Omental fat pad (tissue), 4 donors: Measurements from ENCODE around the gene SYTL3. TPM values are rescaled to one million over a fixed set of nuclear protein-coding genes. Genes with fewer than 3 reads are reported as not detected.

Experiments used
- ATAC-seq: fragments of 150-250 bp; one replicate; pipeline ENCODE4 v1.9.1; 2016; ENCODE audit warnings: mild to moderate bottlenecking, moderate library complexity; ENCODE audit not compliant: low FRiP score
- DNase-seq: peaks from one replicate; pipeline ENCODE4 v3.0.0-alpha.2; 2019; ENCODE audit warnings: low spot score
- CTCF ChIP-seq, 3 donors: fragments of 450-650 bp; IDR thresholded peaks; one replicate each; pipeline ENCODE4 v1.5.1; 2016 to 2017; ENCODE audit warnings: antibody characterized with exemption in 3 of 3, mild to moderate bottlenecking in 3 of 3, moderate library complexity in 2 of 3
- total RNA-seq, 4 donors: library from RNA; depleted of rRNA; stranded (reverse); fragments of >200 nt; gene quantifications; one replicate each; pipeline ENCODE4 v1.1.0, GENCODE V29; 2016

The SYTL3 gene
- total RNA-seq, 4 donors from 2014 or later = 5.3 to 16.3 (median 6.8) TPM

GRCh38 chr6:158722176-158722729 is 72.4 kb downstream of the SYTL3 start:
- no peak for ATAC-seq
- DNase-seq = no peak
- TF ChIP-seq CTCF (IDR thresholded peaks at IDR 0.05) = no peak

GRCh38 chr6:158725704-158726103 is 75.8 kb downstream of the SYTL3 start:
- DNase-seq = no peak
- no peak for TF ChIP-seq CTCF (IDR thresholded peaks at IDR 0.05)
- no peak for ATAC-seq

GRCh38 chr6:158729906-158730540 is 80.2 kb downstream of the SYTL3 start:
- DNase-seq (no peak), ATAC-seq (no peak)
- no peak for TF ChIP-seq CTCF (IDR thresholded peaks at IDR 0.05)

- no peak for TF ChIP-seq CTCF (IDR thresholded peaks at IDR 0.05)
- DNase-seq (no peak), ATAC-seq (no peak)
Measured at GRCh38 chr6:158730541-158730907, 80.7 kb downstream of the SYTL3 start.

GRCh38 chr6:158735009-158735408 is 85.2 kb downstream of the SYTL3 start:
- DNase-seq (no peak), ATAC-seq (no peak)
- TF ChIP-seq CTCF (IDR thresholded peaks at IDR 0.05) = no peak

- TF ChIP-seq CTCF (IDR thresholded peaks at IDR 0.05) = no peak
- ATAC-seq (no peak), DNase-seq (no peak)
Measured at GRCh38 chr6:158737082-158737709, 87.3 kb downstream of the SYTL3 start.
